Prostate gland (tissue), 2 donors: ENCODE results near the gene DLEU7. TPM values are rescaled to one million over a fixed set of nuclear protein-coding genes. Genes with fewer than 3 reads are reported as not detected.

Source experiments
- DNase-seq: peaks from one replicate; pipeline ENCODE4 v3.0.0-alpha.2; 2019; ENCODE audit warnings: low spot score
- H3K27ac ChIP-seq, 2 donors: fragments of 200-600 bp; sonication (generic); 2 replicates each; pipeline ENCODE4 v1.5.1; 2017 to 2019
- H3K27me3 ChIP-seq: fragments of 200-600 bp; sonication (generic); replicated peaks from 2 replicates; pipeline ENCODE4 v1.5.1; 2019; ENCODE audit not compliant: insufficient read depth
- H3K36me3 ChIP-seq, 2 donors: fragments of 200-600 bp; sonication (generic); 1 replicate in 1 of 2; 2 replicates in 1 of 2; pipeline versions ENCODE4 v1.5.1 to v1.8.1; 2017 to 2019
- H3K4me1 ChIP-seq: fragments of 200-600 bp; sonication (generic); replicated peaks from 2 replicates; pipeline ENCODE4 v1.5.1; 2019
- H3K4me3 ChIP-seq, 2 donors: fragments of 200-600 bp; sonication (generic); 2 replicates each; pipeline ENCODE4 v1.5.1; 2017 to 2019
- H3K9me3 ChIP-seq: fragments of 200-600 bp; sonication (generic); 2 replicates; pipeline ENCODE4 v1.5.1; 2017
- CTCF ChIP-seq, 4 experiments: fragments of 200-600 bp in 2 of 4; fragments of 450-650 bp in 2 of 4; sonication (generic) in 2 of 4; IDR thresholded peaks; 1 replicate in 3 of 4; 2 replicates in 1 of 4; pipeline ENCODE4 v1.5.1; 2016 to 2019; ENCODE audit warnings: antibody characterized with exemption in 4 of 4, mild to moderate bottlenecking in 2 of 4, moderate library complexity in 2 of 4
- POLR2A ChIP-seq: fragments of 450-650 bp; IDR thresholded peaks from one replicate; pipeline ENCODE4 v1.6.1; 2016; ENCODE audit warnings: antibody characterized with exemption, mild to moderate bottlenecking
- POLR2AphosphoS5 ChIP-seq: sonication (generic); formaldehyde crosslinking; IDR thresholded peaks from one replicate; pipeline ENCODE4 v1.6.1; 2017; ENCODE audit warnings: antibody characterized with exemption
- WGBS: methylation state at CpG from one replicate; pipeline ENCODE4 v1.1.5; 2018; 5-methylcytosine and 5-hydroxymethylcytosine counted together
- intact Hi-C: fragments of 100-400 bp; cut with DNase I; formaldehyde crosslinking; loops from one replicate; pipeline ENCODE4 v1.14.2; 2022
- total RNA-seq, 2 donors: library from RNA; depleted of rRNA; stranded (reverse); fragments of >200 nt; gene quantifications; one replicate each; pipeline ENCODE4 v1.1.0, GENCODE V29; 2016

The DLEU7 gene
- total RNA-seq: under 1 TPM; 0.09 to 0.45 TPM

GRCh38 chr13:50843257-50844083, at the start of gene DLEU7:
Gene DLEU7 (minus strand): TSS chr13:50843692. CDS start chr13:50843646, 46 bp downstream.
- Histone ChIP-seq H3K27me3 (peaks cover 3% of the 10 kb centered on the region), H3K36me3 (no peaks in the 10 kb centered on the region), H3K4me3 (peak within 1 kb of the TSS in 1 of 2 donors; percentile 9), H3K27ac (no peak within 1 kb of the TSS), H3K4me1 (no peaks in the 10 kb centered on the region), H3K9me3 (no peaks in the 10 kb centered on the region)
- WGBS: 30% methylated on average over 49 of the region's 78 CpGs
- TF ChIP-seq POLR2A: no peak
- TF ChIP-seq POLR2AphosphoS5: no peak
- no peak for TF ChIP-seq CTCF (IDR thresholded peaks at IDR 0.05)
- intact Hi-C loops: no loop called here
- DNase-seq: no peak

GRCh38 chr13:50892210-50892944, 48.9 kb upstream of the DLEU7 start:
- Histone ChIP-seq H3K27me3 (no peaks in the 10 kb centered on the region), H3K9me3 (no peaks in the 10 kb centered on the region), H3K4me1 (no peaks in the 10 kb centered on the region), H3K27ac (no peak overlapping the region), H3K36me3 (no peaks in the 10 kb centered on the region), H3K4me3 (no peak overlapping the region)
- intact Hi-C loops: no loop called here
- 63% methylated on average over 7 of the region's 7 CpGs for WGBS
- TF ChIP-seq CTCF (IDR thresholded peaks at IDR 0.05) (no peak), POLR2A (no peak), POLR2AphosphoS5 (no peak)
- no peak for DNase-seq

- TF ChIP-seq CTCF (IDR thresholded peaks at IDR 0.05) (no peak), POLR2AphosphoS5 (no peak), POLR2A (no peak)
- H3K4me1 ChIP-seq: no peaks in the 10 kb centered on the region
- H3K4me3 ChIP-seq: no peak overlapping the region
- intact Hi-C loops: no loop called here
- H3K9me3 ChIP-seq: no peaks in the 10 kb centered on the region
- H3K27me3 ChIP-seq: no peaks in the 10 kb centered on the region
- H3K36me3 ChIP-seq: no peaks in the 10 kb centered on the region
- H3K27ac ChIP-seq: no peak overlapping the region
- no peak for DNase-seq
These were observed 47.7 kb upstream of the DLEU7 start for GRCh38 chr13:50891206-50891605.

- Histone ChIP-seq H3K9me3 (no peaks in the 10 kb centered on the region), H3K4me1 (no peaks in the 10 kb centered on the region), H3K4me3 (no peak overlapping the region), H3K36me3 (no peaks in the 10 kb centered on the region), H3K27me3 (no peaks in the 10 kb centered on the region), H3K27ac (no peak overlapping the region)
- no peak for DNase-seq
- TF ChIP-seq POLR2A: no peak
- TF ChIP-seq POLR2AphosphoS5: no peak
- no peak for TF ChIP-seq CTCF (IDR thresholded peaks at IDR 0.05)
- intact Hi-C loops: no loop called here
- 100% methylated on average over 1 of the region's 1 CpG for WGBS
These were observed 45.8 kb upstream of the DLEU7 start for GRCh38 chr13:50889317-50889716.
